PC-3 (cell line): Measurements from ENCODE around the gene BTF3.

Experiments used
- EZH2 ChIP-seq: fragments of 300-600 bp; sonication (generic); IDR thresholded peaks from one replicate; pipeline ENCODE4 v1.6.1; 2017; ENCODE audit warnings: antibody characterized with exemption, mild to moderate bottlenecking, low read length; ENCODE audit not compliant: unreplicated experiment
- EZH2phosphoT487 ChIP-seq: fragments of 300-600 bp; sonication (generic); IDR thresholded peaks from 2 replicates; pipeline ENCODE4 v1.6.1; 2018; ENCODE audit warnings: mild to moderate bottlenecking, antibody characterized with exemption, low read length, borderline replicate concordance
- TF ChIP-seq, protein P1 (sequence below): fragments of 300-600 bp; sonication (generic); conservative IDR thresholded peaks from 2 replicates; pipeline ENCODE4 v1.5.1; 2017; ENCODE audit warnings: antibody characterized with exemption, low read depth, mild to moderate bottlenecking, low read length

- TF ChIP-seq, protein P1, sequence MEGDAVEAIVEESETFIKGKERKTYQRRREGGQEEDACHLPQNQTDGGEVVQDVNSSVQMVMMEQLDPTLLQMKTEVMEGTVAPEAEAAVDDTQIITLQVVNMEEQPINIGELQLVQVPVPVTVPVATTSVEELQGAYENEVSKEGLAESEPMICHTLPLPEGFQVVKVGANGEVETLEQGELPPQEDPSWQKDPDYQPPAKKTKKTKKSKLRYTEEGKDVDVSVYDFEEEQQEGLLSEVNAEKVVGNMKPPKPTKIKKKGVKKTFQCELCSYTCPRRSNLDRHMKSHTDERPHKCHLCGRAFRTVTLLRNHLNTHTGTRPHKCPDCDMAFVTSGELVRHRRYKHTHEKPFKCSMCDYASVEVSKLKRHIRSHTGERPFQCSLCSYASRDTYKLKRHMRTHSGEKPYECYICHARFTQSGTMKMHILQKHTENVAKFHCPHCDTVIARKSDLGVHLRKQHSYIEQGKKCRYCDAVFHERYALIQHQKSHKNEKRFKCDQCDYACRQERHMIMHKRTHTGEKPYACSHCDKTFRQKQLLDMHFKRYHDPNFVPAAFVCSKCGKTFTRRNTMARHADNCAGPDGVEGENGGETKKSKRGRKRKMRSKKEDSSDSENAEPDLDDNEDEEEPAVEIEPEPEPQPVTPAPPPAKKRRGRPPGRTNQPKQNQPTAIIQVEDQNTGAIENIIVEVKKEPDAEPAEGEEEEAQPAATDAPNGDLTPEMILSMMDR, result no peak
- TF ChIP-seq EZH2 (no peak), EZH2phosphoT487 (no peak)
Measured at GRCh38 chr5:73494721-73495120, 3.5 kb upstream of the BTF3 start.
